ENCODE results near the gene NOP14. TPM values are rescaled to one million over a fixed set of nuclear protein-coding genes. Genes with fewer than 3 reads are reported as not detected.

Gene NOP14
- total RNA-seq, 1 experiment from 2014 or later: 50.1 TPM

DNA sequence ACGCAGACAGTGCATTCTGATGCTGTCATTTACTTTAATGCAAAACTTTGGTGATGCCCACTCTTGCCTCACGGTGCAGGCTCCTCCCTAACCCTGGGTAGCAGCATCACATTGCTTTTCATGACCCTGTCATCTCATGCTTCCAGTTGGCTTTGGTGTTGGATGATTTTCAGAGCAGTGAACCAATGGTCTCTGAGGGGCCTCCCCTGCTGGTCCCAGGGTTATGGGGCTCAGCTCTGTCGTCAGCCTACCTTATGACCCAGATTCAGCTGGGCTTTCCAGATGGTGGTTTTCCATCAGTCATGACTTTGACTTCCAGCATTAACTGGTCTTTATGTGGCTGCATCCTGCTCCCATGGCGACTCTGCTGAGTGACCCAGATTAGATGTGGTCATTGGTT is 56.0 kb downstream of the NOP14 start:
- no peak overlapping the region for H3K4me2 ChIP-seq (ENCODE audit: insufficient read depth, insufficient read length, low read length)
- no peaks in the 10 kb centered on the region for H3K79me2 ChIP-seq (ENCODE audit: insufficient read depth, low read length)
- no peak overlapping the region for H3K27ac Mint-ChIP-seq
- H3K9me3 Mint-ChIP-seq: no peaks in the 10 kb centered on the region
- H3K27me3 ChIP-seq (ENCODE audit: insufficient read depth, low read length): no peaks in the 10 kb centered on the region
- H3K18ac ChIP-seq (ENCODE audit: insufficient read length, low read depth, low read length): no peak overlapping the region
- no peak overlapping the region for H2AK5ac ChIP-seq (ENCODE audit: insufficient read length, low read length)
- H4K91ac ChIP-seq (ENCODE audit: insufficient read length, low read depth, low read length): no peak overlapping the region
- H3K23ac ChIP-seq (ENCODE audit: insufficient read length, low read depth, low read length): no peak overlapping the region
- no peak overlapping the region for H3K4me3 Mint-ChIP-seq
- H2BK120ac ChIP-seq (ENCODE audit: low read depth, low read length, poor library complexity, severe bottlenecking): no peak overlapping the region
- no peaks in the 10 kb centered on the region for H3K9me3 ChIP-seq (ENCODE audit: control insufficient read depth, low read depth, low read length)
- H2BK12ac ChIP-seq (ENCODE audit: insufficient read length, low read depth, low read length): no peak overlapping the region
- no peaks in the 10 kb centered on the region for H3K27me3 Mint-ChIP-seq (ENCODE audit: low read depth)
- no peaks in the 10 kb centered on the region for H3K4me1 Mint-ChIP-seq
- H3K79me1 ChIP-seq (ENCODE audit: insufficient read depth, low read depth, low read length, poor library complexity, severe bottlenecking): no peaks in the 10 kb centered on the region
- WGBS (ENCODE audit: extremely low coverage, insufficient read length, low lambda C conversion rate): no CpG with 5 or more reads among the region's 4 CpGs
- H3K27ac ChIP-seq (ENCODE audit: insufficient read length, low read depth, low read length): no peak overlapping the region
- H3K4ac ChIP-seq (ENCODE audit: low read depth, low read length): no peak overlapping the region
- no peak overlapping the region for H2BK20ac ChIP-seq (ENCODE audit: low read depth, low read length, poor library complexity, severe bottlenecking)
- DNase-seq: no peak
- no peak overlapping the region for H4K8ac ChIP-seq (replicated peaks; ENCODE audit: insufficient read length, low read depth, low read length)
- no peak overlapping the region for H2BK15ac ChIP-seq (ENCODE audit: low read depth, low read length)
- no peak overlapping the region for H3K56ac ChIP-seq (ENCODE audit: insufficient read length, low read depth, low read length)
- TF ChIP-seq, protein P1, sequence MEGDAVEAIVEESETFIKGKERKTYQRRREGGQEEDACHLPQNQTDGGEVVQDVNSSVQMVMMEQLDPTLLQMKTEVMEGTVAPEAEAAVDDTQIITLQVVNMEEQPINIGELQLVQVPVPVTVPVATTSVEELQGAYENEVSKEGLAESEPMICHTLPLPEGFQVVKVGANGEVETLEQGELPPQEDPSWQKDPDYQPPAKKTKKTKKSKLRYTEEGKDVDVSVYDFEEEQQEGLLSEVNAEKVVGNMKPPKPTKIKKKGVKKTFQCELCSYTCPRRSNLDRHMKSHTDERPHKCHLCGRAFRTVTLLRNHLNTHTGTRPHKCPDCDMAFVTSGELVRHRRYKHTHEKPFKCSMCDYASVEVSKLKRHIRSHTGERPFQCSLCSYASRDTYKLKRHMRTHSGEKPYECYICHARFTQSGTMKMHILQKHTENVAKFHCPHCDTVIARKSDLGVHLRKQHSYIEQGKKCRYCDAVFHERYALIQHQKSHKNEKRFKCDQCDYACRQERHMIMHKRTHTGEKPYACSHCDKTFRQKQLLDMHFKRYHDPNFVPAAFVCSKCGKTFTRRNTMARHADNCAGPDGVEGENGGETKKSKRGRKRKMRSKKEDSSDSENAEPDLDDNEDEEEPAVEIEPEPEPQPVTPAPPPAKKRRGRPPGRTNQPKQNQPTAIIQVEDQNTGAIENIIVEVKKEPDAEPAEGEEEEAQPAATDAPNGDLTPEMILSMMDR (conservative IDR thresholded peaks at IDR 0.05): no peak
- no peak overlapping the region for H2AFZ ChIP-seq (ENCODE audit: low read length)
- H4K5ac ChIP-seq (ENCODE audit: insufficient read length, low read depth, low read length): no peak overlapping the region
- H3K14ac ChIP-seq (ENCODE audit: insufficient read depth, low read length): no peak overlapping the region
- H3K4me1 ChIP-seq (ENCODE audit: insufficient read depth, low read length): no peaks in the 10 kb centered on the region
- H3K23me2 ChIP-seq (ENCODE audit: insufficient read length, low read depth, low read length, poor library complexity, severe bottlenecking): no peaks in the 10 kb centered on the region
- no peak overlapping the region for H3K9ac ChIP-seq (ENCODE audit: extremely low read depth, insufficient read length, low read length)
- H3K36me3 Mint-ChIP-seq (ENCODE audit: insufficient read depth in 1 of 3, low read depth in 3 of 3): peaks cover 40 to 89% (median 77%) of the 10 kb centered on the region in 3 experiments; a peak in 6 of 7 replicates
- no peaks in the 10 kb centered on the region for H4K20me1 ChIP-seq (ENCODE audit: control insufficient read depth, insufficient read depth, insufficient read length)
- H3T11ph ChIP-seq (ENCODE audit: low read length): no peak overlapping the region
- no peak overlapping the region for H2BK5ac ChIP-seq (ENCODE audit: insufficient read length, low read length)

Data from H9 (cell line).